Stimulated activated memory B cell treated with anti-CD40 and anti-IgM and Interleukin-4, amounts not matched to agents 10 μg/mL and 1 μg/mL and 100 μg/mL, for 72 hours (primary cell): ENCODE results near the gene ANKRD39.

Experiments
- ATAC-seq: fragments of 150-1000 bp; cut with Tn5 transposase; 2 replicates; pipeline ENCODE4 v1.10.0; 2021
- H3K27ac Mint-ChIP-seq: one replicate; pipeline ENCODE4 v1.8.0; 2022; ENCODE audit warnings: mild to moderate bottlenecking, mixed read lengths
- H3K27me3 Mint-ChIP-seq: one replicate; pipeline ENCODE4 v1.8.0; 2022; ENCODE audit warnings: mixed read lengths
- H3K36me3 Mint-ChIP-seq: one replicate; pipeline ENCODE4 v1.8.0; 2022; ENCODE audit warnings: mixed read lengths
- H3K4me1 Mint-ChIP-seq: one replicate; pipeline ENCODE4 v1.8.0; 2022; ENCODE audit warnings: mixed read lengths
- H3K4me3 Mint-ChIP-seq: one replicate; pipeline ENCODE4 v1.8.0; 2022; ENCODE audit warnings: mild to moderate bottlenecking, moderate library complexity, mixed read lengths
- H3K9me3 Mint-ChIP-seq: one replicate; pipeline ENCODE4 v1.8.0; 2022; ENCODE audit warnings: mixed read lengths

Gene ANKRD39

GRCh38 chr2:96856776-96857666 lies 795 bp downstream of the ANKRD39 start:
- Mint-ChIP-seq H3K27ac (peak overlapping the region; percentile 88), H3K27me3 (no peaks in the 10 kb centered on the region), H3K4me3 (peak overlapping the region; percentile 90), H3K9me3 (no peaks in the 10 kb centered on the region), H3K36me3 (peaks cover 37% of the 10 kb centered on the region), H3K4me1 (peaks cover 32% of the 10 kb centered on the region)
- ATAC-seq = no peak

GRCh38 chr2:96853321-96853720 lies 4.5 kb downstream of the ANKRD39 start:
- Mint-ChIP-seq H3K4me1 (peaks cover 23% of the 10 kb centered on the region), H3K27ac (no peak overlapping the region), H3K4me3 (no peak overlapping the region), H3K9me3 (no peaks in the 10 kb centered on the region), H3K27me3 (no peaks in the 10 kb centered on the region), H3K36me3 (peaks cover 31% of the 10 kb centered on the region)
- ATAC-seq = no peak

GRCh38 chr2:96852667-96853066 lies 5.1 kb downstream of the ANKRD39 start:
- Mint-ChIP-seq H3K9me3 (no peaks in the 10 kb centered on the region), H3K4me1 (peaks cover 23% of the 10 kb centered on the region), H3K36me3 (peaks cover 37% of the 10 kb centered on the region), H3K27me3 (no peaks in the 10 kb centered on the region), H3K4me3 (no peak overlapping the region), H3K27ac (no peak overlapping the region)
- ATAC-seq = no peak

- no peak for ATAC-seq
- H3K27ac Mint-ChIP-seq = no peak overlapping the region
- H3K9me3 Mint-ChIP-seq = no peaks in the 10 kb centered on the region
- peaks cover 42% of the 10 kb centered on the region for H3K36me3 Mint-ChIP-seq
- peaks cover 7% of the 10 kb centered on the region for H3K4me1 Mint-ChIP-seq
- no peak overlapping the region for H3K4me3 Mint-ChIP-seq
- H3K27me3 Mint-ChIP-seq = no peaks in the 10 kb centered on the region
Measured at GRCh38 chr2:96848264-96848663, 9.6 kb downstream of the ANKRD39 start.

GRCh38 chr2:96847586-96847985 lies 10.2 kb downstream of the ANKRD39 start:
- H3K9me3 Mint-ChIP-seq = no peaks in the 10 kb centered on the region
- no peak for ATAC-seq
- H3K36me3 Mint-ChIP-seq = peaks cover 35% of the 10 kb centered on the region
- no peak overlapping the region for H3K27ac Mint-ChIP-seq
- H3K4me3 Mint-ChIP-seq = no peak overlapping the region
- H3K27me3 Mint-ChIP-seq = no peaks in the 10 kb centered on the region
- H3K4me1 Mint-ChIP-seq = peaks cover 11% of the 10 kb centered on the region

- H3K4me3 Mint-ChIP-seq = no peak overlapping the region
- no peak for ATAC-seq
- H3K27ac Mint-ChIP-seq = no peak overlapping the region
- no peaks in the 10 kb centered on the region for H3K27me3 Mint-ChIP-seq
- peaks cover 17% of the 10 kb centered on the region for H3K4me1 Mint-ChIP-seq
- peaks cover 34% of the 10 kb centered on the region for H3K36me3 Mint-ChIP-seq
- no peaks in the 10 kb centered on the region for H3K9me3 Mint-ChIP-seq
Measured at GRCh38 chr2:96846825-96847224, 11.0 kb downstream of the ANKRD39 start.

- peaks cover 25% of the 10 kb centered on the region for H3K4me1 Mint-ChIP-seq
- no peaks in the 10 kb centered on the region for H3K27me3 Mint-ChIP-seq
- H3K27ac Mint-ChIP-seq = no peak overlapping the region
- H3K36me3 Mint-ChIP-seq = peaks cover 24% of the 10 kb centered on the region
- H3K4me3 Mint-ChIP-seq = no peak overlapping the region
- no peak for ATAC-seq
- no peaks in the 10 kb centered on the region for H3K9me3 Mint-ChIP-seq
Measured at GRCh38 chr2:96844405-96844808, 13.4 kb downstream of the ANKRD39 start.

GRCh38 chr2:96843538-96844268 lies 14.1 kb downstream of the ANKRD39 start, which contains the start of gene ANKRD23:
Gene ANKRD23 (minus strand): TSS chr2:96844021. CDS start chr2:96843992, 29 bp downstream.
- no peaks in the 10 kb centered on the region for H3K27me3 Mint-ChIP-seq
- H3K36me3 Mint-ChIP-seq = peaks cover 24% of the 10 kb centered on the region
- no peak within 1 kb of the TSS for H3K4me3 Mint-ChIP-seq
- ATAC-seq = no peak
- no peaks in the 10 kb centered on the region for H3K9me3 Mint-ChIP-seq
- H3K4me1 Mint-ChIP-seq = peaks cover 31% of the 10 kb centered on the region
- H3K27ac Mint-ChIP-seq = no peak within 1 kb of the TSS

- no peak for ATAC-seq
- peaks cover 17% of the 10 kb centered on the region for H3K36me3 Mint-ChIP-seq
- no peaks in the 10 kb centered on the region for H3K9me3 Mint-ChIP-seq
- no peak overlapping the region for H3K27ac Mint-ChIP-seq
- peaks cover 31% of the 10 kb centered on the region for H3K4me1 Mint-ChIP-seq
- no peak overlapping the region for H3K4me3 Mint-ChIP-seq
- H3K27me3 Mint-ChIP-seq = no peaks in the 10 kb centered on the region
Measured at GRCh38 chr2:96842600-96842999, 15.2 kb downstream of the ANKRD39 start.

- Mint-ChIP-seq H3K4me3 (no peak overlapping the region), H3K36me3 (peaks cover 10% of the 10 kb centered on the region), H3K9me3 (no peaks in the 10 kb centered on the region), H3K27ac (no peak overlapping the region), H3K4me1 (peaks cover 31% of the 10 kb centered on the region), H3K27me3 (no peaks in the 10 kb centered on the region)
- no peak for ATAC-seq
Measured at GRCh38 chr2:96841701-96842495, 15.9 kb downstream of the ANKRD39 start.

GRCh38 chr2:96839875-96840850 lies 17.7 kb downstream of the ANKRD39 start:
- peak overlapping the region; percentile 49 for H3K4me3 Mint-ChIP-seq

GRCh38 chr2:96839293-96839874 lies 18.4 kb downstream of the ANKRD39 start:
- no peaks in the 10 kb centered on the region for H3K9me3 Mint-ChIP-seq
- peak; percentile 99 for ATAC-seq
- H3K27me3 Mint-ChIP-seq = no peaks in the 10 kb centered on the region
- H3K4me1 Mint-ChIP-seq = peaks cover 31% of the 10 kb centered on the region
- H3K4me3 Mint-ChIP-seq = peak overlapping the region; percentile 49
- peaks cover 19% of the 10 kb centered on the region for H3K36me3 Mint-ChIP-seq
- H3K27ac Mint-ChIP-seq = peak overlapping the region; percentile 61

More at GRCh38 chr2:96839875-96840850, 17.7 kb downstream of the ANKRD39 start:
- Mint-ChIP-seq H3K36me3 (peaks cover 15% of the 10 kb centered on the region), H3K27ac (peak overlapping the region; percentile 61), H3K4me1 (peaks cover 31% of the 10 kb centered on the region), H3K27me3 (no peaks in the 10 kb centered on the region), H3K9me3 (no peaks in the 10 kb centered on the region)
- no peak for ATAC-seq

- H3K4me1 Mint-ChIP-seq = peaks cover 27% of the 10 kb centered on the region
- peaks cover 19% of the 10 kb centered on the region for H3K36me3 Mint-ChIP-seq
- no peaks in the 10 kb centered on the region for H3K27me3 Mint-ChIP-seq
- H3K9me3 Mint-ChIP-seq = no peaks in the 10 kb centered on the region
- peak; percentile 4 for ATAC-seq
- H3K4me3 Mint-ChIP-seq = peak overlapping the region; percentile 49
- peak overlapping the region; percentile 61 for H3K27ac Mint-ChIP-seq
Measured at GRCh38 chr2:96838345-96839292, 19.2 kb downstream of the ANKRD39 start.
